Activated naive CD8-positive, alpha-beta T cell treated with anti-CD3 and anti-CD28 coated beads, Interleukin-2, amount 50 U/mL, for 16 hours (primary cell): ENCODE data around the gene BCORL1.

Experiments used
- DNase-seq: peaks from one replicate; pipeline ENCODE4 v3.0.0-alpha.2; 2020; ENCODE audit warnings: low read depth, low spot score

BCORL1 gene

GRCh38 chrX:130060122-130061069, 78.0 kb downstream of the BCORL1 start:
- DNase-seq, result peak; percentile 54

DNA sequence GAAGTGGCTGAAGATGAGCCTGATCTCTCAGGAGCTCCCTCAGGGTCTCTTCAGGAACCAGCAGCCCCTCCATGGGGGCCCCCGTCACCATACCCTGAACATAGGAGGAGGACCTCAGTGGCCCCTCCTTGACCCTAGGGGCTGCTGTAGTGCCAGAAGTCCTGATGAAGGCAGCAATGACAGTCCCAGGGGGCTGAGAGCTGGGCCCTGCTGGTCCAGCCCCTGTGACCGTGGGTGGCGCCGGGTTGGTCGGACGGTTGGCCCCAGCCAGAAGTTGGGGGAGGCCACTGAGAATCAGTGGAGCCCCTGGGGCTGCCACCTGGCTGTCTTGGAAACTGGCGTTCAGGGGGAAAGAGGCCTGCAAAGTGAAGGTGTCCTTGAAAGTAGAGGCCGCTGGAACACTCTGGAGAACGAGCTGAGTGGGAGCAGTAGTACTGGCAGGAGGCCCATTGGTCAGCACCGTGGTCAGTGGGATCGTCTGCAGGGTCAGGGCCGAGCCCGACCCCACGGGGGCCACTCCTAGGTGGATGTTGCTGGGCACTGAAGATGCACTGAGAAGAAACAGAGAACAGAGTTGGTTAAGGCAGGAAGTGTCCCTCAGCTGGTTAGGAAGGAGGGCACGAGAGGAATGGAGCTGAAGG, 84.7 kb downstream of the BCORL1 start:
- DNase-seq, result no peak

DNA sequence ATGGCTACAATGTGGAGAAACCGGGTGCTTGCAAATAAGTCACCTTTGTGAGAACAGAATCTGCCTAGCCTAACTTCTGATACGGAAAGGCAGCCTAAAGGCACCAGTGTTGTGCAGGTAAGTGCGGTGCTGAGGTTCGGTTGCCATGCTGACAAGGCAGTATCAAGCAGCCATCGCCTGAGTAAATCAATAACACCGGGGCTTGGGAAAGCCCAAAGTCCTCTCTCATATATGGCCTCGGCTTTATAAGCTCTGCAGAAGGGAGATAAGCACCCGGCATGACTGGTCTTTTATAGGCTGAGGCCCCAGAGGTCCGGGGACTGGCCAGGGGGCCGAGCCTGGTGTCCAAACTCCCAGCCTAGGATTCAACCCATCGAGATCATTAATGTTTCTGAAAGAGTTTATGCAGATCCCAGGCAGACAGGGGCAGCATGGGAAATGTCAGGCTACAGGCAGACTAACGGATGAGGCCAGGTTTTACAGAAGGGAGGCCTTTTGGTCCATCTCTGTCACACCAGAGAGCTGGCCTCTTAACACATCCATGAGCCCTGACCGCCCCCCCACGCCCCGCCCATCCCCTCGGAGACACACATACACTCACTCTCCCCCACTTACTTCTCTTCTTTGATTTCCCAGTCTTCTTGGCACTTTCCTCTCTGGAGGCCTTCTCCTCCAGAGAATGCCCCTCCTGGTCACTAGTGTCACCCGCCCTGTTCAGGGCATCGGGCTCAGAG, 89.3 kb downstream of the BCORL1 start:
- DNase-seq, result no peak

DNA sequence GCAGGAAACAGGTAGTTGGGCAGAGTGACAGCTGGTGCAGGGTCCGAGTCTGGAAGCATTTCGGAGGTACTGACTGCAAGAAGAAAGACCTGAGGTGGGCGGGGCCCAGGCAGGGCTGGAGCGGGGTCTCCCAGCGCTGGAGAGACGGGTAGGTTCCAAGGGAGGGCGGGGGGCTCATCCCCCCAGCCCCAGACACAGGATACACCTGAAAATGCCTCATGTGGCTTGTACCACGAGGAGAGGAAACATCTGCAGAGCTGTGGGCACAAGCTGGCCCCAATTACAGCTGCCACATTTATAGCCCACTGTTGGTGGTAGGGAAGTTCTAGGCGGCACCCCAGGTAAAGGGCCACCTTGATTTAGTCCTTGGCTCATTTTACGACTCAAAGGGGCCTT, 89.9 kb downstream of the BCORL1 start:
- DNase-seq, result no peak

DNA sequence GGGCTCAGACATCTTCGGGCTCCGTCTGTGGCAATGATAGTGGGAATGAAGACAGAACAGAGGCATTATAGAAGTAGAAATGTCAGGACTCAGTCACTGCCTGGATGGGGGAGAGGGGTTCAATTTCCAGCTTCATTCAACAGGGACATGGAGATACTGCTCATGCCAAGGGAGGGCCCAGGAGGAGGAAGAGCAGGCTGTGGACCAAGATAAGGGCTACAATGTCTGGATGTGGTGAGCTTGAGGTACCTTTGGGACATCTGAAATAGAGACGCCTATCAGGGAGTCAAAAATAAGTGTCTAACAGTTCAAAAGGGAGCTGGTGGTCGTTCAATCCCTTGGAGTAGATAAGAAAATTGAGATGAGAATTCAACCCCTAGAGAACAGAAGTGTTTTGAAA, 93.3 kb downstream of the BCORL1 start:
- DNase-seq, result no peak

- peak; percentile 16 for DNase-seq
Observed at GRCh38 chrX:130079824-130080406, 97.5 kb downstream of the BCORL1 start.

DNA sequence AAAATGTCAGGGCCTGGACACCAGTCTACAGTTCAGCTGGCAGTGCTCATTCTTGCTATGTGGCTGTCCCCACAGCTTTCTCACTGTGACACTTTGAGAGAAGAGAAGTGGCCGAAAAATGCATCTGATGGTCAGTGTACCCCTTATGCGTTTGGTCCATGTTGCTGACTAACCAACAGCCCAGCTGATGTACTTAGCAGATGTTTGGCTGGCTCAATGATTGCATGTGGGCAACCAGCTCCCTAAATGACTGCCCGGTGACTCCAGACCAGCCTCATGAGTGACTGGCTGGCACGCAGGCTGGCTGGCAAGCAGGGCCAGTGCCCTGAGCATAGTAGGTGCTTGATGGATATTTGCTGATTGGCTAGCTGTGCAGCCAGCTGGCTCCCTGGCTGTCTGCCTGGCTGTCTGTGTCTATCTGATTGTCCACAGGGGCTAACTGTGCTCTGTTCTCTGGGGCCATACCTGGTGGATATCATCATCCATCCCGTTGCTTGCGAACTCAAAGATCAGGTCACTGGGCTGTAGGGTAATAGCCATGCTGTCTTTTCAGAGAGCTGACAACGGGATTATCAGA, 98.4 kb downstream of the BCORL1 start:
- DNase-seq, result no peak

- no peak for DNase-seq
Observed at GRCh38 chrX:130081421-130082045, 99.1 kb downstream of the BCORL1 start.

- peak; percentile 36 for DNase-seq
Observed at GRCh38 chrX:130082244-130083106, 100.0 kb downstream of the BCORL1 start.

DNA sequence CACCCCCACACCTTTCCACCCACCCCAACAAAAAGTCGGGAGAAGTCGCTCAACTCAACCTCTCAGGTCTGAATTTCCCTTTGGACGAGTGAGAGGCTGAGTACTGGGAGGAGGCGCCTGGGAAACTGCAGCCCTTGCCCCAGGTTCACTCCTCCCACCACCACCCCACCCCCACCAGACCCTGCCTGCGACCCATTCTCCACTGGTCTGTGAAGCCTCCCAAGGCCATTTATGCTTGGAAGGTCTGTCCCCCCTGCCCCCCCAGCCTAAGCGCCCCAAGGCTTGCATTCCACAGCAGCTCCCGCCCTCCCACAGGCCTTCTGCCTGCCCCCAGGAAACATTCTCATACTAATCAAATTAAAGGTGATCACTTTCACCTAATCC, 100.7 kb downstream of the BCORL1 start:
- DNase-seq, result no peak

DNA sequence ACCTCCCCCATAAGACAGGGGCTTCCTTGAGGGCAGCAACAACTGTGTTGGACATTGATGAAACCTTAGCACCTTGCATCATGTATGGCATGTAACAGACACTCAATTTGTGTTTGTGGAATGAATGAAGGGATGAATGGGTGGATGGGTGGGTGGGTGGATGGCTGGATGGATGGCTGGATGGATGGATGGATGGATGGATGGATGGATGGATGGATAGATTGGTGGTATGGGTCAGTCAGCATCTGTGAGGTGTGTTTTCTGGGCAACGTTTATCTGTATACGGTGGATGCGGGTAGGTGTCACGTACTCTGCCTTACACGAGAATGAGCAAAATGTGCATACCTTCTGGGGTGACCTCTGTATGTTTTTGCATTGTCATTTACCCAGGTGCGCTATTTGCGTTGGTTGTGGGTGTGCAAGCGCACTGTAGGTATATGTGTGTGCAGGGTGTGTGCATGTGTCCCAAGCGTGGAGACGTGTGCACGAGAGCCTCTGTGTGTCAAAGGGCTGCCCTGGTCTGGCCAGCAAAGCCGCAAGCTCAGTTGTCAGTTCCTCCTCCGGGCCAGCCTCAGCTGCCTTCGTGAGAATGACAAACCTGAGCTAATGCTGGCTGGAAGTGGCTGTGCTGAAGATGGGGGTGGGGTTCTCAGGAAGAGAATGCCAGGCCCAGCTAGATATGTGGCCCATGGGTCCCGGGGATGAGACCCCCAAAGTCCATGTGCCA, 101.4 kb downstream of the BCORL1 start:
- DNase-seq, result no peak

- DNase-seq, result no peak
Observed at GRCh38 chrX:130084631-130085237, 102.3 kb downstream of the BCORL1 start.

DNA sequence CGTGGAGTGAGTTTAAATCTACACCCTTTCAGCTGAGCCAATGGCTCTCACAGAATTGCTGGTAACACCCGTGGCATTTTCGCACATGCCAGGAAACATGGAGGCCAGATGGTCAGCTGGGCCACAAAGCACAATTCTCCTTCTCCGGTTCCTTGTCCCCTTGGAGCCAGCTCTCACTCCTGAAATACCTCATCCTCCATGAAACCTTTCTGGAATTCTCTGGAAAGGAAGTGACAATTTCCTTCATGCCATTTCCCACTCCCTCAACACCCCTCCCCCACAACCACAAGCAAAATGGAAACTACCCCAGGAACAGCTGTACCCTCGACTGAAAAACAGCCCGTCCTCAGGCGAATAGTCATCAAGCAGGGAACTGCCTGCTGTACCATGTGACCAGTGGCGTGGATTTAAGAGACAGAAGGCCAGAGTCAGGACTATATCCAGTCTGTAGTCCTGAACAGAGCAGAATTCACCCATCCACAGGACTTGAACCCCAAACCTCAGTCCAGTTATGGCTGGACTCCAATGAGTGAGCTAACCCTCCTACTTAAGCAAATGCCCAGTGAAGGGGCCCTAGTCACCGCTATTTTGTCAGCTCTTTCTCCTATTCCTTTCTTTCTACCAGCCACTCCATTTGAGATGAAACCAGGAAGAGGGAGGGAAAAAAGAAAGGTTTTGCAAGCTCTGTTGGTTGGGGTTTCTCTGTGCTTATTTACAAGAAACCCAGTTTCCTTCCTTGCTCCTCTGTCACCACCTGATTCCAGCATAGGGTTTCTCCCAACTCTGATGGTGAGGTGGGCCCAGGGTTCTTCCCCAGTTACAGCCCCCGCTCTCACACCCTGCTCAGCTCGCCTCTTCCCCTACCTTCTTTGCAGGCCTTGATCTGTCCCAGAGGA, 103.4 kb downstream of the BCORL1 start:
- no peak for DNase-seq

GRCh38 chrX:130086447-130087206, 104.2 kb downstream of the BCORL1 start:
- DNase-seq, result no peak

GRCh38 chrX:130090364-130090763, 107.9 kb downstream of the BCORL1 start:
- DNase-seq, result no peak

GRCh38 chrX:130091980-130092522, 109.6 kb downstream of the BCORL1 start:
- DNase-seq, result peak; percentile 21

DNA sequence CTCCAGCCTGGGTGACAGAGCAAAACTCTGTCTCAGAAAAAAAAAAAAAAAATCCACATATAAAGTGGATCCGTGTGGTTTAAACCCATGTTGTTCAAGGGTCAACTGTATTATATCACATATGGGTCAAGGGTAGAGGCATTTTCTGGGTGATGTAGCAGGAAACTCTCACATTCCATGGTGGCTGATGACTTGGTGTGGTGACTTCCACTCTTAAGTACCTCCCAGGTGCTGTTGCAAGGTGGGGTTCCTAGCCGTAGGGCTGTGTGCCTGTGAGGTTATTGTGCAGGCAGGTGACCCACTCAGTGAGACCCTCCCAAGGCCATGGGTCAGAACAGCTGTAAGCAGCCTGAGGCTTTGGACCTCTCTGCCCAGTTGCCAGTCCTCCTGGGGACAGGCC, 110.8 kb downstream of the BCORL1 start:
- no peak for DNase-seq
